Parathyroid adenoma (tissue), 2 donors: ENCODE data around the gene ITIH6.

Source experiments
- H2AFZ ChIP-seq: fragments of 300-600 bp; sonication (generic); one replicate; pipeline ENCODE4 v1.7.0; 2017; ENCODE audit warnings: antibody characterized with exemption, mild to moderate bottlenecking
- H3K27ac ChIP-seq: fragments of 300-600 bp; sonication (generic); one replicate; pipeline ENCODE4 v1.7.0; 2017
- H3K27me3 ChIP-seq: fragments of 300-600 bp; sonication (generic); one replicate; pipeline ENCODE4 v1.7.0; 2017; ENCODE audit warnings: low read length; ENCODE audit not compliant: control insufficient read depth, insufficient read depth
- H3K36me3 ChIP-seq: fragments of 300-600 bp; sonication (generic); one replicate; pipeline ENCODE4 v1.7.0; 2017; ENCODE audit warnings: low read length; ENCODE audit not compliant: control insufficient read depth, insufficient read depth
- H3K4me1 ChIP-seq: fragments of 300-600 bp; sonication (generic); one replicate; pipeline ENCODE4 v1.7.0; 2017; ENCODE audit warnings: control low read depth
- H3K4me2 ChIP-seq: fragments of 300-600 bp; sonication (generic); one replicate; pipeline ENCODE4 v1.7.0; 2017; ENCODE audit warnings: low read length
- H3K4me3 ChIP-seq: fragments of 300-600 bp; sonication (generic); one replicate; pipeline ENCODE4 v1.7.0; 2017; ENCODE audit warnings: low read depth, low read length
- H3K79me2 ChIP-seq: fragments of 300-600 bp; sonication (generic); one replicate; pipeline ENCODE4 v1.7.0; 2017; ENCODE audit warnings: control low read depth
- H3K9ac ChIP-seq: fragments of 300-600 bp; sonication (generic); one replicate; pipeline ENCODE4 v1.7.0; 2017; ENCODE audit warnings: mild to moderate bottlenecking
- H3K9me3 ChIP-seq: fragments of 300-600 bp; sonication (generic); one replicate; pipeline ENCODE4 v1.7.0; 2017; ENCODE audit warnings: low read length; ENCODE audit not compliant: control insufficient read depth
- CTCF ChIP-seq: fragments of 300-600 bp; sonication (generic); IDR thresholded peaks from one replicate; pipeline ENCODE4 v1.7.0; 2017; ENCODE audit warnings: antibody characterized with exemption, mild to moderate bottlenecking
- donor health status: primary hyperparathyroidism.

The ITIH6 gene

GRCh38 chrX:54838583-54838982, 40.5 kb upstream of the ITIH6 start:
- no peak for TF ChIP-seq CTCF
- no peaks in the 10 kb centered on the region for H3K4me1 ChIP-seq
- no peak overlapping the region for H3K4me2 ChIP-seq
- no peaks in the 10 kb centered on the region for H3K36me3 ChIP-seq
- no peak overlapping the region for H2AFZ ChIP-seq
- no peak overlapping the region for H3K4me3 ChIP-seq
- H3K27ac ChIP-seq, result no peak overlapping the region
- H3K27me3 ChIP-seq, result no peaks in the 10 kb centered on the region
- no peaks in the 10 kb centered on the region for H3K79me2 ChIP-seq
- no peaks in the 10 kb centered on the region for H3K9me3 ChIP-seq
- no peak overlapping the region for H3K9ac ChIP-seq

- H3K4me3 ChIP-seq, result no peak overlapping the region
- H3K36me3 ChIP-seq, result no peaks in the 10 kb centered on the region
- H2AFZ ChIP-seq, result no peak overlapping the region
- H3K4me2 ChIP-seq, result no peak overlapping the region
- H3K79me2 ChIP-seq, result no peaks in the 10 kb centered on the region
- H3K9me3 ChIP-seq, result no peaks in the 10 kb centered on the region
- no peaks in the 10 kb centered on the region for H3K4me1 ChIP-seq
- TF ChIP-seq CTCF, result no peak
- no peak overlapping the region for H3K9ac ChIP-seq
- no peaks in the 10 kb centered on the region for H3K27me3 ChIP-seq
- H3K27ac ChIP-seq, result no peak overlapping the region
Observed at GRCh38 chrX:54826598-54826997, 28.5 kb upstream of the ITIH6 start.

GRCh38 chrX:54825716-54826438, 27.8 kb upstream of the ITIH6 start:
- no peaks in the 10 kb centered on the region for H3K9me3 ChIP-seq
- H3K4me1 ChIP-seq, result no peaks in the 10 kb centered on the region
- H2AFZ ChIP-seq, result no peak overlapping the region
- no peak overlapping the region for H3K27ac ChIP-seq
- no peaks in the 10 kb centered on the region for H3K27me3 ChIP-seq
- H3K4me3 ChIP-seq, result no peak overlapping the region
- no peaks in the 10 kb centered on the region for H3K36me3 ChIP-seq
- no peak for TF ChIP-seq CTCF
- H3K9ac ChIP-seq, result no peak overlapping the region
- no peak overlapping the region for H3K4me2 ChIP-seq
- H3K79me2 ChIP-seq, result no peaks in the 10 kb centered on the region

- H3K79me2 ChIP-seq, result no peaks in the 10 kb centered on the region
- no peak overlapping the region for H3K4me2 ChIP-seq
- H3K36me3 ChIP-seq, result no peaks in the 10 kb centered on the region
- no peak overlapping the region for H3K4me3 ChIP-seq
- H3K27ac ChIP-seq, result no peak overlapping the region
- no peak for TF ChIP-seq CTCF
- H3K9me3 ChIP-seq, result no peaks in the 10 kb centered on the region
- H3K27me3 ChIP-seq, result no peaks in the 10 kb centered on the region
- no peak overlapping the region for H3K9ac ChIP-seq
- H3K4me1 ChIP-seq, result no peaks in the 10 kb centered on the region
- no peak overlapping the region for H2AFZ ChIP-seq
Observed at GRCh38 chrX:54824722-54825121, 26.7 kb upstream of the ITIH6 start.

GRCh38 chrX:54824195-54824594, 26.1 kb upstream of the ITIH6 start:
- H3K79me2 ChIP-seq, result no peaks in the 10 kb centered on the region
- H3K9ac ChIP-seq, result no peak overlapping the region
- H3K4me2 ChIP-seq, result no peak overlapping the region
- no peaks in the 10 kb centered on the region for H3K27me3 ChIP-seq
- H3K4me3 ChIP-seq, result no peak overlapping the region
- H3K4me1 ChIP-seq, result no peaks in the 10 kb centered on the region
- no peak overlapping the region for H2AFZ ChIP-seq
- no peak for TF ChIP-seq CTCF
- H3K9me3 ChIP-seq, result no peaks in the 10 kb centered on the region
- no peaks in the 10 kb centered on the region for H3K36me3 ChIP-seq
- H3K27ac ChIP-seq, result no peak overlapping the region
